ENCODE measurements around the gene ATG10.

DNA sequence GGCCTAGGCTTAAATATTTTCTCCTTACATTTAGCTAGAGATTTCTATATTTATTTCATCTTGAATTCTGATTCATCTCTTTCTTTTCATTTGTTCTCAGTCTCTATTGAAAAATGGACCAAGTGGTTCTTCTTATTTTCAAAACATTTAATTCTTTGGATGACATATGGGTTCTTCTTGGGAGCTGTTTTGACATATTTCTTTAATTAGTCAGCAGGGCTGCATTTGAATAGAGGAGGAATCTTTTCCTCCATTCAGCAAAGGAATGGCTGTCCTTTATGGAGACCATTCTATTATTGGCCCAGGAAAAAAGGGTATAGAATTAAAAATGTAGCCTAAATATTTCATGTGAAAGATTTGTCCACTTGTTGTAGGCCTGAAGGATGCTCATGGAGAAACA is 196.5 kb downstream of the ATG10 start:
- TF ChIP-seq, protein P1, sequence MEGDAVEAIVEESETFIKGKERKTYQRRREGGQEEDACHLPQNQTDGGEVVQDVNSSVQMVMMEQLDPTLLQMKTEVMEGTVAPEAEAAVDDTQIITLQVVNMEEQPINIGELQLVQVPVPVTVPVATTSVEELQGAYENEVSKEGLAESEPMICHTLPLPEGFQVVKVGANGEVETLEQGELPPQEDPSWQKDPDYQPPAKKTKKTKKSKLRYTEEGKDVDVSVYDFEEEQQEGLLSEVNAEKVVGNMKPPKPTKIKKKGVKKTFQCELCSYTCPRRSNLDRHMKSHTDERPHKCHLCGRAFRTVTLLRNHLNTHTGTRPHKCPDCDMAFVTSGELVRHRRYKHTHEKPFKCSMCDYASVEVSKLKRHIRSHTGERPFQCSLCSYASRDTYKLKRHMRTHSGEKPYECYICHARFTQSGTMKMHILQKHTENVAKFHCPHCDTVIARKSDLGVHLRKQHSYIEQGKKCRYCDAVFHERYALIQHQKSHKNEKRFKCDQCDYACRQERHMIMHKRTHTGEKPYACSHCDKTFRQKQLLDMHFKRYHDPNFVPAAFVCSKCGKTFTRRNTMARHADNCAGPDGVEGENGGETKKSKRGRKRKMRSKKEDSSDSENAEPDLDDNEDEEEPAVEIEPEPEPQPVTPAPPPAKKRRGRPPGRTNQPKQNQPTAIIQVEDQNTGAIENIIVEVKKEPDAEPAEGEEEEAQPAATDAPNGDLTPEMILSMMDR (IDR thresholded peaks at IDR 0.05; ENCODE audit: insufficient read depth, low read depth, low read length): no peak
- TF ChIP-seq EZH2 (IDR thresholded peaks at IDR 0.05; ENCODE audit: insufficient read depth, low read length): no peak

Measured in astrocyte (in vitro differentiated cells and primary cell).